ENCODE results near the gene SIGLEC9.

The SIGLEC9 gene

DNA sequence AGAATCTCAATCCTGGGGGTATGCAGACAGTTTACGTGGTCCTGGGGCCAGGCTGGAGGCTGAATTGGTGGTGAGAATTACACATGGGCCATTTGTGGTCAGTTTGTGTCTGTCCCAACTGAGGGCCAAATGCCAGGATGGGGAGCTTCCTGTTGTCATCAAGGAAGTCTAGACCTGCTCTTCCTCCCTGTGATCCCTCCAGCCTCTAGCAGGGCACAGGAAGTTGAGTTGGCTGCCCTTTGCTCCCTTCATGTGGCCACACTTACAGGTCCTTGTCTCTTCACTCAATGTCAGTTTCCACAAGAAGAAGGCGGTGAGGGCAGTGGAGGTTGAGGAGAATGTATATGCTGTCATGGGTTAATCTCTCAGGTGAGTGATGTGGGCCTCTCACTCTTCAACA lies 47.5 kb downstream of the SIGLEC9 start:
- TF ChIP-seq, protein P1, sequence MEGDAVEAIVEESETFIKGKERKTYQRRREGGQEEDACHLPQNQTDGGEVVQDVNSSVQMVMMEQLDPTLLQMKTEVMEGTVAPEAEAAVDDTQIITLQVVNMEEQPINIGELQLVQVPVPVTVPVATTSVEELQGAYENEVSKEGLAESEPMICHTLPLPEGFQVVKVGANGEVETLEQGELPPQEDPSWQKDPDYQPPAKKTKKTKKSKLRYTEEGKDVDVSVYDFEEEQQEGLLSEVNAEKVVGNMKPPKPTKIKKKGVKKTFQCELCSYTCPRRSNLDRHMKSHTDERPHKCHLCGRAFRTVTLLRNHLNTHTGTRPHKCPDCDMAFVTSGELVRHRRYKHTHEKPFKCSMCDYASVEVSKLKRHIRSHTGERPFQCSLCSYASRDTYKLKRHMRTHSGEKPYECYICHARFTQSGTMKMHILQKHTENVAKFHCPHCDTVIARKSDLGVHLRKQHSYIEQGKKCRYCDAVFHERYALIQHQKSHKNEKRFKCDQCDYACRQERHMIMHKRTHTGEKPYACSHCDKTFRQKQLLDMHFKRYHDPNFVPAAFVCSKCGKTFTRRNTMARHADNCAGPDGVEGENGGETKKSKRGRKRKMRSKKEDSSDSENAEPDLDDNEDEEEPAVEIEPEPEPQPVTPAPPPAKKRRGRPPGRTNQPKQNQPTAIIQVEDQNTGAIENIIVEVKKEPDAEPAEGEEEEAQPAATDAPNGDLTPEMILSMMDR (IDR thresholded peaks at IDR 0.05): no peak
- H3K27ac ChIP-seq: no peak overlapping the region
- no peak overlapping the region for H3K4me3 ChIP-seq
- DNase-seq (ENCODE audit: low spot score): no peak

DNA sequence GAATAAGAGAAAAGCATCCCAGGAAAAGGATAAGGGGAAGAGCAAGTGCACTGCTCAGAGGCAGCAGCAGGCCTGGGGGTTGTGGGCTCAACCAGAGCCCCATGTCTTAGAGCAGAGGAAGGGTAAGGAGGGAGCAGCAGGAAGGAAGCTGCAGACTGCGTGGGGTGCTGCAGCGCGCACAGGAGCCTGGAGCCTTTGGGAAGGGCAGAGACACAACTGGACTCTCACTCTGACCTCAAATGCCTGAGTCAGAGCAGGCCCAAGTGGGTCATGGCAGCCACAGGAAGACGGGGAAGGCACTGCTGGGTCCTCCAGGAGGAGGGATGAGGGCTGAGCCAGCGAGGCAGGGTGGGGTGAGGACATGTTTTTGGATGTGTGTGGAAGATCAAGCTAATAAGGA lies 49.0 kb downstream of the SIGLEC9 start:
- peak; percentile 31 for DNase-seq (ENCODE audit: low spot score)
- H3K27ac ChIP-seq: no peak overlapping the region
- H3K4me3 ChIP-seq: no peak overlapping the region
- TF ChIP-seq, protein P1 (IDR thresholded peaks at IDR 0.05): no peak

DNA sequence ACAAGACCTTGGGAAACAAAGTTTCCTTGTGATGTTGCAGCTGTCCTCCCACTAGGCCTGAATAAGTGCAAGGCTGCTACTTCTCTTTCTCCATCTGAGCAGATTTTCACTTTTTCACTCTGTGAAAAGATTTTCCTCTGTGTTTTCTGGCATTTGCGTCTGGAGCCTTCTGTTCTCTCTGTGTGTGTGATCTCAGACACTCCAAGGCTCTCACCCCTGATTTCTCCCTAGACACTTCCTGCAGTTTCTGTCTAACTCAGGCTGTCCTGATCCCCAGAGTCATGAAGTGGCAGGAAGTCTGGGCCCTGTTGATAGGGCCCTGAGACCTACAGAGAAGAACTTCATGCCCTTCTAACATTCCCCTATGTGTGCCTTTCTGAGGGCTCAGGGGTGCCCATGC lies 54.5 kb downstream of the SIGLEC9 start:
- H3K4me3 ChIP-seq: no peak overlapping the region
- TF ChIP-seq, protein P1 (IDR thresholded peaks at IDR 0.05): no peak
- no peak for DNase-seq (ENCODE audit: low spot score)
- H3K27ac ChIP-seq: no peak overlapping the region

Measured in coronary artery (tissue), 2 donors.